Large intestine (tissue), 12 donors: ENCODE measurements around the gene AFM. TPM values are rescaled to one million over a fixed set of nuclear protein-coding genes. Genes with fewer than 3 reads are reported as not detected.

Experiments
- DNase-seq, 2 donors: peaks; one replicate each; pipeline versions ENCODE4 v3.0.0 to v3.0.0-alpha.2; 2013
- H3K27ac ChIP-seq: one replicate; pipeline ENCODE4 v1.5.1; 2013; ENCODE audit warnings: low read length
- H3K27me3 ChIP-seq: 2 replicates; pipeline ENCODE4 v1.6.1; 2013; ENCODE audit warnings: low read length; ENCODE audit not compliant: control insufficient read depth, insufficient read depth
- H3K36me3 ChIP-seq: 2 replicates; pipeline ENCODE4 v1.6.1; 2013; ENCODE audit warnings: low read length; ENCODE audit not compliant: control insufficient read depth, insufficient read depth
- H3K4me1 ChIP-seq: one replicate; pipeline ENCODE4 v1.6.1; 2013; ENCODE audit warnings: low read length; ENCODE audit not compliant: control insufficient read depth, insufficient read depth
- H3K4me3 ChIP-seq: one replicate; pipeline ENCODE4 v1.5.1; 2013; ENCODE audit warnings: low read length
- H3K9me3 ChIP-seq: one replicate; pipeline ENCODE4 v1.6.1; 2013; ENCODE audit warnings: mild to moderate bottlenecking, low read depth, low read length, moderate library complexity; ENCODE audit not compliant: control insufficient read depth
- WGBS: methylation state at CpG from one replicate; pipeline ENCODE4 v1.1.5; 2013; ENCODE audit warnings: low lambda C conversion rate; ENCODE audit not compliant: insufficient coverage; 5-methylcytosine and 5-hydroxymethylcytosine counted together
- long read RNA-seq, 11 donors: transcript quantifications; one replicate each; lab custom pipeline, GENCODE V29; 2026
- polyA plus RNA-seq: library from polyadenylated mRNA; unstranded; fragments of 120-200 nt; gene quantifications from one replicate; pipeline ENCODE4 v1.2.1, GENCODE V29; 2013

The AFM gene
- polyA plus RNA-seq: 10.4 TPM
- long read RNA-seq, donor 1, partial matches to known transcripts: 0 of 1 reads
- long read RNA-seq, donor 1, other reads (novel, unspliced or antisense): 0 of 1 reads
- long read RNA-seq, donor 2, partial matches to known transcripts: 0 of 4 reads
- long read RNA-seq, donor 2, other reads (novel, unspliced or antisense): 0 of 4 reads
- long read RNA-seq, donor 3: 0 reads
- long read RNA-seq, donor 4: 0 reads
- long read RNA-seq, donor 5: 0 reads
- long read RNA-seq, donor 6, partial matches to known transcripts: 0 of 4 reads
- long read RNA-seq, donor 6, other reads (novel, unspliced or antisense): 0 of 4 reads
- long read RNA-seq, donor 7: 0 reads
- long read RNA-seq, donor 8, partial matches to known transcripts: 0 of 1 reads
- long read RNA-seq, donor 8, other reads (novel, unspliced or antisense): 0 of 1 reads
- long read RNA-seq, donor 9, partial matches to known transcripts: 0 of 3 reads
- long read RNA-seq, donor 9, other reads (novel, unspliced or antisense): 0 of 3 reads
- long read RNA-seq, donor 10: 0 reads
- long read RNA-seq, donor 11, partial matches to known transcripts: 0 of 3 reads
- long read RNA-seq, donor 11, other reads (novel, unspliced or antisense): 0 of 3 reads

- no peaks in the 10 kb centered on the region for H3K9me3 ChIP-seq
- H3K4me3 ChIP-seq: no peak within 1 kb of the TSS
- DNase-seq: peak in 1 of 2 donors; percentile 62
- no peaks in the 10 kb centered on the region for H3K27me3 ChIP-seq
- no CpG with 5 or more reads among the region's 2 CpGs for WGBS
- H3K27ac ChIP-seq: peak within 1 kb of the TSS; percentile 43
- peaks cover 12% of the 10 kb centered on the region for H3K4me1 ChIP-seq
- H3K36me3 ChIP-seq: no peaks in the 10 kb centered on the region
Observed at GRCh38 chr4:73481358-73481757, at the start of gene AFM. TSS of gene AFM (plus strand) at chr4:73481745. CDS start at chr4:73481776, 31 bp downstream.

- Histone ChIP-seq H3K4me1 (peaks cover 13% of the 10 kb centered on the region), H3K27me3 (no peaks in the 10 kb centered on the region), H3K9me3 (no peaks in the 10 kb centered on the region), H3K27ac (peak overlapping the region; percentile 69), H3K4me3 (no peak overlapping the region), H3K36me3 (no peaks in the 10 kb centered on the region)
- no CpG with 5 or more reads among the region's 1 CpG for WGBS
- no peak for DNase-seq
Observed at GRCh38 chr4:73431813-73432168, 49.8 kb upstream of the AFM start.

GRCh38 chr4:73432169-73433000 lies 49.2 kb upstream of the AFM start:
- no peak overlapping the region for H3K4me3 ChIP-seq
- H3K27ac ChIP-seq: peak overlapping the region; percentile 71
- H3K4me1 ChIP-seq: peaks cover 13% of the 10 kb centered on the region
- 50% methylated on average over 1 of the region's 5 CpGs for WGBS
- DNase-seq: peak; percentile 73 to 90
- no peaks in the 10 kb centered on the region for H3K27me3 ChIP-seq
- no peaks in the 10 kb centered on the region for H3K36me3 ChIP-seq
- no peaks in the 10 kb centered on the region for H3K9me3 ChIP-seq

GRCh38 chr4:73433140-73433539 lies 48.4 kb upstream of the AFM start:
- Histone ChIP-seq H3K27ac (peak overlapping the region; percentile 71), H3K27me3 (no peaks in the 10 kb centered on the region), H3K4me3 (no peak overlapping the region), H3K4me1 (peaks cover 13% of the 10 kb centered on the region), H3K9me3 (no peaks in the 10 kb centered on the region), H3K36me3 (no peaks in the 10 kb centered on the region)
- 40% methylated on average over 2 of the region's 2 CpGs for WGBS
- DNase-seq: no peak

GRCh38 chr4:73434311-73434710 lies 47.2 kb upstream of the AFM start:
- no peak overlapping the region for H3K27ac ChIP-seq
- no peaks in the 10 kb centered on the region for H3K27me3 ChIP-seq
- DNase-seq: no peak
- H3K4me3 ChIP-seq: no peak overlapping the region
- H3K4me1 ChIP-seq: peaks cover 13% of the 10 kb centered on the region
- no peaks in the 10 kb centered on the region for H3K9me3 ChIP-seq
- no peaks in the 10 kb centered on the region for H3K36me3 ChIP-seq
- WGBS: 67% methylated on average over 3 of the region's 3 CpGs

GRCh38 chr4:73435984-73436383 lies 45.6 kb upstream of the AFM start, which contains the start of gene AFP:
TSS of gene AFP (plus strand) at chr4:73436221. CDS start at chr4:73436263, 42 bp downstream.
- H3K9me3 ChIP-seq: no peaks in the 10 kb centered on the region
- H3K36me3 ChIP-seq: no peaks in the 10 kb centered on the region
- H3K4me3 ChIP-seq: peak within 1 kb of the TSS; percentile 16
- H3K27ac ChIP-seq: no peak within 1 kb of the TSS
- WGBS: 29% methylated on average over 1 of the region's 1 CpG
- DNase-seq: peak in 1 of 2 donors; percentile 29
- peaks cover 13% of the 10 kb centered on the region for H3K4me1 ChIP-seq
- no peaks in the 10 kb centered on the region for H3K27me3 ChIP-seq

- Histone ChIP-seq H3K27ac (no peak overlapping the region), H3K4me3 (peak overlapping the region; percentile 16), H3K4me1 (peaks cover 10% of the 10 kb centered on the region), H3K27me3 (no peaks in the 10 kb centered on the region), H3K36me3 (no peaks in the 10 kb centered on the region), H3K9me3 (no peaks in the 10 kb centered on the region)
- DNase-seq: no peak
- WGBS: 56% methylated on average over 2 of the region's 3 CpGs
Observed at GRCh38 chr4:73436674-73437557, 44.6 kb upstream of the AFM start.

GRCh38 chr4:73437558-73437956 lies 44.0 kb upstream of the AFM start:
- no peaks in the 10 kb centered on the region for H3K36me3 ChIP-seq
- no peaks in the 10 kb centered on the region for H3K9me3 ChIP-seq
- peak overlapping the region; percentile 4 for H3K4me3 ChIP-seq
- no peaks in the 10 kb centered on the region for H3K27me3 ChIP-seq
- DNase-seq: no peak
- peaks cover 8% of the 10 kb centered on the region for H3K4me1 ChIP-seq
- no peak overlapping the region for H3K27ac ChIP-seq

GRCh38 chr4:73438048-73438447 lies 43.5 kb upstream of the AFM start:
- H3K4me3 ChIP-seq: no peak overlapping the region
- no peaks in the 10 kb centered on the region for H3K27me3 ChIP-seq
- H3K9me3 ChIP-seq: no peaks in the 10 kb centered on the region
- H3K36me3 ChIP-seq: no peaks in the 10 kb centered on the region
- peaks cover 7% of the 10 kb centered on the region for H3K4me1 ChIP-seq
- no peak overlapping the region for H3K27ac ChIP-seq
- WGBS: 100% methylated on average over 1 of the region's 1 CpG
- no peak for DNase-seq
